ENCODE results near the gene TRA2A.

DNA sequence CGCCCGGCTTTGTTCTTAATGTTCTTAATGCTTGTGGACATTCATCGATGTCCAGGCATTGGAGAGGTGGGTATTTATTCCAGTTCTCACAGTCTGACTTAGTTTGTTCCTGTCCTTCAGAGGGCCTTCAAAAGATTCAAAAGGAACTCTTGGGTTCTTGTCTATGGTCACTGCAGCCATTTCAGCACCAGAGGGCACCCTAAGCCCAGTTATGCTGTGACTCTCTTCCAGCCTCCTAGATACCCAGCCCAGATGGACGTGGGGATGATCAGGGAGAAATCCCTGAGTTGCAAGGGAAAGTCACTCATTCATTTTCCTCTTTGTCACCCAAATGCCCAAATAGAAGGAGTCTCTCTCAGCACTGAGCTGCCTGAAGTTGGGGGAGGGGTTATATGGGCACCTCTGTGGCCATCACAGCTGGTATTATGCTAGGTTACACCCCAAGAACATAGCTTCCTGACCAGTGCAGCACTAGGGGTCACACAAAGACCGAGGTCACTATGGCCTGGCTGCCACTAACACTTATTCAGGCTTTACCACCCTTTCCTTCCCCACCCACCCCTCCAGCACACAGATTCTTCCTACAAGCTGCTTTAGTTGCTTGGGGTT is 38.9 kb upstream of the TRA2A start:
- TF ChIP-seq CEBPB (IDR thresholded peaks at IDR 0.05), result no peak
- TF ChIP-seq, protein P1, sequence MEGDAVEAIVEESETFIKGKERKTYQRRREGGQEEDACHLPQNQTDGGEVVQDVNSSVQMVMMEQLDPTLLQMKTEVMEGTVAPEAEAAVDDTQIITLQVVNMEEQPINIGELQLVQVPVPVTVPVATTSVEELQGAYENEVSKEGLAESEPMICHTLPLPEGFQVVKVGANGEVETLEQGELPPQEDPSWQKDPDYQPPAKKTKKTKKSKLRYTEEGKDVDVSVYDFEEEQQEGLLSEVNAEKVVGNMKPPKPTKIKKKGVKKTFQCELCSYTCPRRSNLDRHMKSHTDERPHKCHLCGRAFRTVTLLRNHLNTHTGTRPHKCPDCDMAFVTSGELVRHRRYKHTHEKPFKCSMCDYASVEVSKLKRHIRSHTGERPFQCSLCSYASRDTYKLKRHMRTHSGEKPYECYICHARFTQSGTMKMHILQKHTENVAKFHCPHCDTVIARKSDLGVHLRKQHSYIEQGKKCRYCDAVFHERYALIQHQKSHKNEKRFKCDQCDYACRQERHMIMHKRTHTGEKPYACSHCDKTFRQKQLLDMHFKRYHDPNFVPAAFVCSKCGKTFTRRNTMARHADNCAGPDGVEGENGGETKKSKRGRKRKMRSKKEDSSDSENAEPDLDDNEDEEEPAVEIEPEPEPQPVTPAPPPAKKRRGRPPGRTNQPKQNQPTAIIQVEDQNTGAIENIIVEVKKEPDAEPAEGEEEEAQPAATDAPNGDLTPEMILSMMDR (IDR thresholded peaks at IDR 0.05), result peak; percentile 94
- TF ChIP-seq JUNB (IDR thresholded peaks at IDR 0.05), result no peak
- no peak for TF ChIP-seq POLR2A (IDR thresholded peaks at IDR 0.05; ENCODE audit: low read length)
- TF ChIP-seq NFE2L2 (conservative IDR thresholded peaks at IDR 0.05; ENCODE audit: low read length), result no peak
- no peak for TF ChIP-seq FOSL2 (IDR thresholded peaks at IDR 0.05)
- TF ChIP-seq FOSL2 (CRISPR knock-in tag; IDR thresholded peaks at IDR 0.05), result no peak
- TF ChIP-seq ZFP36 (IDR thresholded peaks at IDR 0.05; ENCODE audit: borderline replicate concordance, partially characterized antibody), result no peak
- TF ChIP-seq, protein P2, sequence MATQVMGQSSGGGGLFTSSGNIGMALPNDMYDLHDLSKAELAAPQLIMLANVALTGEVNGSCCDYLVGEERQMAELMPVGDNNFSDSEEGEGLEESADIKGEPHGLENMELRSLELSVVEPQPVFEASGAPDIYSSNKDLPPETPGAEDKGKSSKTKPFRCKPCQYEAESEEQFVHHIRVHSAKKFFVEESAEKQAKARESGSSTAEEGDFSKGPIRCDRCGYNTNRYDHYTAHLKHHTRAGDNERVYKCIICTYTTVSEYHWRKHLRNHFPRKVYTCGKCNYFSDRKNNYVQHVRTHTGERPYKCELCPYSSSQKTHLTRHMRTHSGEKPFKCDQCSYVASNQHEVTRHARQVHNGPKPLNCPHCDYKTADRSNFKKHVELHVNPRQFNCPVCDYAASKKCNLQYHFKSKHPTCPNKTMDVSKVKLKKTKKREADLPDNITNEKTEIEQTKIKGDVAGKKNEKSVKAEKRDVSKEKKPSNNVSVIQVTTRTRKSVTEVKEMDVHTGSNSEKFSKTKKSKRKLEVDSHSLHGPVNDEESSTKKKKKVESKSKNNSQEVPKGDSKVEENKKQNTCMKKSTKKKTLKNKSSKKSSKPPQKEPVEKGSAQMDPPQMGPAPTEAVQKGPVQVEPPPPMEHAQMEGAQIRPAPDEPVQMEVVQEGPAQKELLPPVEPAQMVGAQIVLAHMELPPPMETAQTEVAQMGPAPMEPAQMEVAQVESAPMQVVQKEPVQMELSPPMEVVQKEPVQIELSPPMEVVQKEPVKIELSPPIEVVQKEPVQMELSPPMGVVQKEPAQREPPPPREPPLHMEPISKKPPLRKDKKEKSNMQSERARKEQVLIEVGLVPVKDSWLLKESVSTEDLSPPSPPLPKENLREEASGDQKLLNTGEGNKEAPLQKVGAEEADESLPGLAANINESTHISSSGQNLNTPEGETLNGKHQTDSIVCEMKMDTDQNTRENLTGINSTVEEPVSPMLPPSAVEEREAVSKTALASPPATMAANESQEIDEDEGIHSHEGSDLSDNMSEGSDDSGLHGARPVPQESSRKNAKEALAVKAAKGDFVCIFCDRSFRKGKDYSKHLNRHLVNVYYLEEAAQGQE (IDR thresholded peaks at IDR 0.05), result no peak
- TF ChIP-seq ESRRA (IDR thresholded peaks at IDR 0.05; ENCODE audit: borderline replicate concordance, low read length), result no peak
- TF ChIP-seq CHD2 (IDR thresholded peaks at IDR 0.05; ENCODE audit: low read length, partially characterized antibody), result no peak
- no peak for TF ChIP-seq POLR2AphosphoS2 (conservative IDR thresholded peaks at IDR 0.05; ENCODE audit: low read length)
- no peak for TF ChIP-seq ZC3H11A (IDR thresholded peaks at IDR 0.05)
